ENCODE results near the gene FIS1.

FIS1 gene

DNA sequence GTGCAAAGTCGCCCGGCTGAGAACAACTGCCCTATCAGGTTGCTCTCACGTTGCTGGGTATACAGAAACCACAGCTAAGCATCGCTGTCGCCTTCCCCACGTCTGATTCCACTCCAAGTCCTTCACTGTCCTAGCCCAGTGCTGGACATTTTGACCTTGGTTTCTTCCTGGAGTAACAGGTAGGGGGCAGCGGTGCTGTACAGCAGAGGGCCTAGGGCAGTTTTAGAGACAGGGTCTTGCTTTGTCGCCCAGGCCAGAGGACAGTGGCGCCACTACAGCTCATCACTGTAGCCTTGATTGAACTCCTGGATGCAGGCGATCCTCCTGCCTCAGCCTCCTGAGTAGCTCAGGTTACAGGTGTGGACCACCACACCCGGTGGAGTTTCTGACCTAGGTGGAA, 9.8 kb downstream of the FIS1 start:
- no peak for DNase-seq (ENCODE audit: low read depth in 1 of 2, low spot score in 1 of 2)

DNA sequence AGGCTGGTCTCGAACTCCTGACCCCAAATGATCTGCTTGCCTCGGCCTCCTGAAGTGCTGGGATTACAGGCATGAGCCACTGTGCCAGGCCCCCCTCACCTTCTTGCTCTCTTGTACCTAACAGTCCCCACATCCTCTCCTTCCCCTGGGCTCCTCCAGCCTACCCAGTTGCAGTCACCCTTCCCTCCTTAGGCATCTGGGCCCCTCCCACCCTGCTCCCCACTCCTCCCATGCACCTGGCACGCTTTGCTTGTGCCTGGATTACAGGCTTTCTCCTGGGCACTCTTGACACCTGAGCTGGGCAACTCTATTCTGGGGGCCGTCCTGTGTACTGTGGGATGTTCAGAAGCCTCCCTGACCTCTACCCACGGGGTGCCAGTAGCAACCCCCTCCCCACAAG, 10.2 kb downstream of the FIS1 start:
- no peak for DNase-seq (ENCODE audit: low read depth in 1 of 2, low spot score in 1 of 2)

DNA sequence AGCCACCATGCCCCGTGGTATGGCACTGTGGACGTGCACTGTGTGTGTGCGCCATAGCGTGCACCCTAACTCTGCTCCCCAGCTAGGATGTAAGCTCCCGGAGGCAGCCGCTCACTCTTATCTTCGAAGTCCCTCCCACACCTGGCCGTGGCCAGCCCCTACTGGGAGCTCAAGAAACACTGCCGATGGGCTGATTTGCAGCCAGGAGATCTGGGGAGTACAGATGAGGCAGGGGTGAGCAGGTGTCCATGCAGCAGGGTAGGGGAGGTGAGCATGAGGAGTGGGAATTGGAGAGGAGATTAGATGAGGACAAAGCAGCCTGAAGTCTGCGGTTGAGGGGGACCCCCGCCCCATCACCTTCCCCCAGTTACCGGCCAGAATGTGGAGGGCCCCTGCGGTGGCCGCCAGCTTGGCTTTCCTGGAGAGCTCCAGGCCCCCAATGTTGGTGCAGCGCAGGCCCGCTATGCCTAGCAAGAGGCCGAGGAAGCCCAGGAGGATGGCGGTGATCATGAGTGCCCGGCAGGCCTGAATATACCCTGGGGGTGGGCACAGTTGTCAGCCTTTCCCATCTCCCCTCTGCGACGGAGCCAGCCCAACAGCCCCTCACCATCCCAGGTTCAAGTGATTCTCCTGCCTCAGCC, 10.9 kb downstream of the FIS1 start:
- DNase-seq (ENCODE audit: low read depth in 1 of 2, low spot score in 1 of 2): no peak

DNA sequence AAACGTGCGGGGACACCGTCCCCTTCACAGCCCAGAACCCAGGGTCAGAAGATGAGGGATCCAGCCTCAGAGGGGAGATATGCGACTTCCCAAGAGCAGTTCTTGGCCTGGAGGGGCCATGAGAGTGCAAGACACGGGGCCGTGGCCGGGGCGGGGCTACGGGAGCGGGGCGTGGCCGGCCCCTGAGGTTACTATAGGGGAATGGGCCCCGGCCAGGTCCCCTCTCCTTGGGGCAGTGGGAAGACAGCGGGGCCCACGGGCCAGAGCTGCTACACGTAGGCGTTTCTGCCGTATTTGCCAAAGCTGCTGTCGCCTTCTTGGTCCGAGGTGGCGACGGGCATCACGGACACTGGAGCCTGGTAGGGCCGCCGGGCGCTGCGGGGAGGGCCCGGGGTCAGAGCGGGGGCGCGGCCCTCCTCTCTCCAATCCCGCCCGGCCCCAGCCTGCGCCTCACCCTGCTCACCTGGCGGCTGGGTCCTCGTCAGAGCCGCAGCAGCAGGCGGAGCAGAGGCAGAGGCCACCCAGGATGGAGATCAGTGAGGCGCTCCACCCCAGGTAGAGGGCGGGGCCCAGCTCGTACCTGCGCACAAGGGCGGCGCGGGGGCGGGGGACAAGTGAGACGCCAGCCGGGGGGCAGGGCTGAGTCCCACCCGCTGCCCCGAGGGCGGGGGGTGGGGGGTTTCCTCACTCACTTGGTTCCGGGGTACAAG, 12.6 kb downstream of the FIS1 start:
- DNase-seq (ENCODE audit: low read depth in 1 of 2, low spot score in 1 of 2): no peak

DNA sequence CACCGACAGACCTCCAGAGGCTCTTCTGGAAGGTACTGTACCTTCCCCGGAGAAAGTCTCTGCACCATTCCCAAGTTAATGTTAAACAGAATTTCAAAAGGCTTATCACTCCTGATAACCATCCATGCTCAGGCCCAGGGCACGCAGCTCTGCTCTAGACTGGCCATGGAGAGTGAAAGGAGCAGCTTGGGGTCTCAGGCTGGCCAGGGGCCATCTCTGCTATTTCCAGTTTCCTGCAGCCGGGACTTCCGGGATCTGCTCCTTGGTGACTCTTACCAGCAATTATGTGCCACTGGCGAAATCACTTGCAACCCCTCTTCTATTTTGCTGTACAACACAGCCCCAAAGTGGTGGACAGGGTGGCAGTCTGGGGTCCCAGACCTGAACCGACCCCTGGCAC, 13.2 kb downstream of the FIS1 start:
- DNase-seq (ENCODE audit: low read depth in 1 of 2, low spot score in 1 of 2): no peak

DNA sequence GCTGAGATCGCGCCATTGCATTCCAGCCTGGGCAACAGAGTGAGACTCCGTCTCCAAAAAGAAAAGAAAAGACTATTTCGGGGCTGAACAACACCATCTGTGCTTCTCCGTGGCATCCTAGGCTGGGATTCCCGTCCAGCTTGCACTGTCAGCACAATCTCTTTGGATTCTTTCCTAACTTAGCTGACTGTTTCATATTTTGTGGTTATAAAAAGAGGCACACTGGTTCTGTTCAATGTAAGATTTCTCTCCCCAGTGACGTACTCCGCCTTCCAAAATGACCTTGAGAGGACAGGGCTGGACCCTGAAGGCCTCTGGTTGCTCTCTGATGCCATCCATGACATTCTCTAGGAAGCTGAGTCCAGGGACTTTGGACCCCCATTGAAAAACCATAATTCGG, 18.2 kb downstream of the FIS1 start:
- DNase-seq (ENCODE audit: low read depth in 1 of 2, low spot score in 1 of 2): no peak

DNA sequence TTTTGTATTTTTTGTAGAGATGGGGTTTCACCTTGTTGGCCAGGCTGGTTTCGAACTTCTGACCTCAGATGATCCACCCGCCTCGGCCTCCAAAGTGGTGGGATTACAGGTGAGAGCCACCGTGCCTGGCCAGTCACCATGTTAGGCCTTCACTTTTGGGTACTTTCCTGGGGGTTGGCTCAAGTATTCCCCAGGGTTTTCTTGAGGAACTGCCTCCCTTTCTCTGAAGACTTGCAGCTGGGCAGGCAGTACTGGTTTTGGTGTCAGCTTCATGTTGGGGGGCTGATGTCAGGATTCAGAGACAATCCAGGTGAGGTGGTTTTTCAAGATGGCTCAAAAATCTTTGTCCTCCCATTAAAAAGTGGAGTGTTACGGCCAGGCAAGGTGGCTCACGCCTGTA, 19.2 kb downstream of the FIS1 start:
- no peak for DNase-seq (ENCODE audit: low read depth in 1 of 2, low spot score in 1 of 2)

DNA sequence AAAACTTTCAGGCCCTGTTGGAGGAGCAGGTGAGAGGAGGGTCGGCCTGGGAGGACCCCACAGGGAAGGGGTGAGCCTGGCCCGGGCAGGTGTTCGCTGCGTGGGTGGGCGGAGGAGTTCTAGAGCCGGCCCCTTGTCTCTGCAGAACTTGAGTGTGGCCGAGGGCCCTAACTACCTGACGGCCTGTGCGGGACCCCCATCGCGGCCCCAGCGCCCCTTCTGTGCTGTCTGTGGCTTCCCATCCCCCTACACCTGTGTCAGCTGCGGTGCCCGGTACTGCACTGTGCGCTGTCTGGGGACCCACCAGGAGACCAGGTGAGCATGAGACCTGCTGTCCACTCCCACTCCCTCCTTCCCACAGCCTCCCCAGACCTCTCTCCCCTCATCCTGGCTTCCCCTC, 21.4 kb downstream of the FIS1 start:
- no peak for DNase-seq (ENCODE audit: low read depth in 1 of 2, low spot score in 1 of 2)

DNA sequence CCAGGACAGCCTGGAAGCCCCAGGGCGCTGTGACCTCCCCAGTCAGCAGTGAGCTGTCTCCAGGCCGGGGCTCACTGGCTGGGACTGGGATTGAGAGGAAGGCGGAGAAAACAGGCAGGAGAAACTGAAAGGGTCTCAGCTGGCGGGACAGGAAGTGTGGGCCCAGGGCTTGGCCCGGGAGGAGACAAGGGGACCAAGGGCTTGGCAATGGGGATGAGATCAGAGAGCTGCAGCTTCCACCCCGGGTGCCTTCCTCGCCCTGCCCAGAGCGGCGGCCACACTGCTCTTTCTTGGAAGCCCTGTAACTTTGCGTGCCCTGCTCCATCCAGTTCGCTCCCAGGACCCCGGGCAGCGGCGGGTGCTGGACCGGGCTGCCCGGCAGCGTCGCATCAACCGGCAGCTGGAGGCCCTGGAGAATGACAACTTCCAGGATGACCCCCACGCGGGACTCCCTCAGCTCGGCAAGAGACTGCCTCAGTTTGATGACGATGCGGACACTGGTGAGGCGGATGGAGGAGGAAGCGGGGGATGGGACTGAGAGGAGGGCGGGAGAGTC, 22.5 kb downstream of the FIS1 start:
- DNase-seq (ENCODE audit: low read depth in 1 of 2, low spot score in 1 of 2): no peak

DNA sequence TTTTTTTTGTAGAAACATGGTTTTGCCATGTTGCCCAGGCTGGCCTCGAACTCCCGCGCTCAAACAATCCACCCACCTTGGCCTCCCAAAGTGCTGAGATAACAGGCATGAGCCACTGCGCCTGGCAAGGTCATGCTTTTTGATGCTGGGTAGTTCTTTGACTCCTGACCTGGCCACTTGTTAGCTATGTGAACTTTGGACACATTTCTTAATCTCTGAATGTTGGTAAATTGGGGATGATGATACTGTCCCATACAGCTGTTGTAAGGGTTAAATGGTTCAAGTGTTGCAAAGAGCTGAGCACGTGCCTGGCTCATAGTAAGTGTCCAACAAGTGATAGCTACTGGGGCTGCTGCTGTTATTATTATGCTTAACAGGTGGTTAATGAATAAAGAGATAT, 24.6 kb downstream of the FIS1 start:
- no peak for DNase-seq (ENCODE audit: low read depth in 1 of 2, low spot score in 1 of 2)

DNA sequence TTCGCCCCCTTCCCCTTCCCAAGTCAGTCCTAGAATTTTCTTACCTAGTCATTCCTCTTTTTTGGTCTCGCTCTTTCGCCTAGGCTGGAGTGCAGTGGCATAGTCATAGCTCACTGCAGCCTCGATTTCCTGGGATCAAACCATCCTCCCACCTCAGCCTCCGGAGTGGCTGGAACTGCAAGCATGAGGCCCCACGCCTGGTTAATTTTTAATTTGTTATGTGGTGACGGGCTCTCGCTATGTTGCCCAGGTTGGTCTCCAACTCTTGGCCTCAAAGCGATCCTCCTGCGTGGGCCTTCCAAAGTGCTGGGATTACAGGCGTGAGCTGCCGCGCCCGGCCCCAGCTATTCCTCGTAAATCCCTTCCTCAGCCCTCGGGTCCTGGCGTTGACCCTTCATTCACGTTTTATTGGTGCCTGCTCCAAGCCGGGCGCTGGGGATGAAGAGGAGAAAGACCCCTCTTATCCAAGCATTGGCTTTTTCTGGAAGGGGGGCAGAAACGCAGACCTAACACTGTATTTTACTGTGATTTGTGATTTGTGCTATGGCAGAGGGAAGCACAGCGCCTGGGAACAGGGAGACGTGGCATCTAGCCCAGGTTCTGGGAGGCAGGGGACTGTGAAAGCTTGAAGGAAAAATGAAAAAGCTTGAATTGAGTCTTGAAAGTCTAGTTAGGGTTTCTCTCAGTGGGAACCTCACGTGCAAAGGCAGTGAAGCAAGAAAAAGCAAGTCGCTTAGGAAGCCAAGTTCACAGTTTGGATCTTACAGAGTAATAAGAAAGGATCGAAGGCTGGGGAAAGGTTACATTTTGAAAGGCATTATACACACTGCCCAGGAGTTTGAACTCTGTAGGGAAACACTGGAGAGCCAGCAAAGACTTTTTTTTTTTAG, 26.4 kb downstream of the FIS1 start:
- no peak for DNase-seq (ENCODE audit: low read depth in 1 of 2, low spot score in 1 of 2)

DNA sequence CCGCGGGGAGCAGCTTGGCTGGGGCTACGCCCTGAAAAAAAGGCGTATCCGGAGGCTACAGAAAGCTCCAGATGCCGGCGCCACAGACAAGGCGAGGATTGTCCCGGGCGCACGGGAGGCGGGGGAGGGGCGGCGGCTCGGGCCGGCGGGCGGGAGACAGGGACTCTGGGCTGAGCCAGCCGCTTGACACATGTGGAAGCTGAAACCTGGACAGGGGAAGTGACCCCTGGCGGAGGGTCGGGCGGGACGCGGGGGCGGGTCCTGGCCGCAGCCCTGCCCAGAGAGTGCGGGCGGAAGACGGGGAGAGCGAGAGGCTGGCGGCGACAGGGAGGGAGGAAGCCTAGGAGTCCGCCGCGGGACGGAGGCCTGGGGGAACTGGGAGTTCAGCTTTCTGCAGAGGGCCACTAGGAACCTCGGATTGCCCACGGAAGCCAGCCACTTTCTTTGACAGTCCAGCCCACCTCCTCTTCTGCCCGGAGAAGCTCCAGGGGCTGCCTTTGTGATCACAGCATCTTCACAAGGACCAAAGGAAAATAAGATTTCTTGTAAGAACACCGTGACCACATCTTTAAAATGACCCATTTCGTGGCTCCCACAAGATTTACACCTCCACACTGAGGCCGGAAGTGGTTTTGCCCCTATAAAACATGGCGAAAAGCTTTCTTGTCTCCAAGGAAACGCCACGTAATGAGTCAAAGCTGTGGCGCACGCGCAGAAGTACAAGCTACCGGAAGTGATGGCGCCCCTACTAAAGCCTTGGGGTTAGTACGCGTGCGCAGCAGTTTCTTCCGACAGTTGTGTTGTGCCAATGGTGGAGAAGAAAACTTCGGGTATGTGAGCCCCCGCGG, 27.3 kb downstream of the FIS1 start, which contains the start of the genes PLOD3 and ZNHIT1:
PLOD3 (minus strand) TSS at position 194 of the 848 bp plus-strand sequence. CDS start 307 bp downstream, outside the sequence.
ZNHIT1 (plus strand) TSS at position 778 of the 848 bp plus-strand sequence; CDS start at position 809, 31 bp downstream.
- DNase-seq (ENCODE audit: low read depth in 1 of 2, low spot score in 1 of 2): peak; percentile 91

DNA sequence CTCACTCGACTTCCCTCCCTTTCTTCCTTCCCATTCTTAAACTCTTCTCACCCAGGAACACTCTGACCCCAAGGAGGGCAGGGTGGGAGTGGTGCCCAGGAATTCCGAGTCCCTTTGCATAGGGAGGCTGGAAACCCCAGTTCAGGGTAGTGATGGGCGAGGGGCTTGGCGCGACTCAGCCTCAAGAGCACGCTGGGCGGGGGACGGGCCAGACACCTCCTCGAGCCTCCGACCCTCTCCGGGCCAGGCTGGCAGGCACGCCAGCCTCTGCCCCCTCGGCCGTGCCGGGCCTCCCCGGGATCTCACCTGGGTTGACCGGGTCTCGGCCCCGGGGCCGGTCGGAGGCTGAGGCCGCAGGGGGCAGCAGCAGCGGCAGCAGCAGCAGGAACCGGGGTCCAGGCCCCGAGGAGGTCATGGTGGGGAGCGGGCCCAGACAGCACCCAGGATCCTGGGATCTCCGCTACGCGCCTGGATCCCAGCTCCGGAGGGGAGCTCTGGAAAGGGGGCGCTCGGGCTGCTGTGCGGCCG, 28.0 kb downstream of the FIS1 start:
- DNase-seq (ENCODE audit: low read depth in 1 of 2, low spot score in 1 of 2): no peak

DNA sequence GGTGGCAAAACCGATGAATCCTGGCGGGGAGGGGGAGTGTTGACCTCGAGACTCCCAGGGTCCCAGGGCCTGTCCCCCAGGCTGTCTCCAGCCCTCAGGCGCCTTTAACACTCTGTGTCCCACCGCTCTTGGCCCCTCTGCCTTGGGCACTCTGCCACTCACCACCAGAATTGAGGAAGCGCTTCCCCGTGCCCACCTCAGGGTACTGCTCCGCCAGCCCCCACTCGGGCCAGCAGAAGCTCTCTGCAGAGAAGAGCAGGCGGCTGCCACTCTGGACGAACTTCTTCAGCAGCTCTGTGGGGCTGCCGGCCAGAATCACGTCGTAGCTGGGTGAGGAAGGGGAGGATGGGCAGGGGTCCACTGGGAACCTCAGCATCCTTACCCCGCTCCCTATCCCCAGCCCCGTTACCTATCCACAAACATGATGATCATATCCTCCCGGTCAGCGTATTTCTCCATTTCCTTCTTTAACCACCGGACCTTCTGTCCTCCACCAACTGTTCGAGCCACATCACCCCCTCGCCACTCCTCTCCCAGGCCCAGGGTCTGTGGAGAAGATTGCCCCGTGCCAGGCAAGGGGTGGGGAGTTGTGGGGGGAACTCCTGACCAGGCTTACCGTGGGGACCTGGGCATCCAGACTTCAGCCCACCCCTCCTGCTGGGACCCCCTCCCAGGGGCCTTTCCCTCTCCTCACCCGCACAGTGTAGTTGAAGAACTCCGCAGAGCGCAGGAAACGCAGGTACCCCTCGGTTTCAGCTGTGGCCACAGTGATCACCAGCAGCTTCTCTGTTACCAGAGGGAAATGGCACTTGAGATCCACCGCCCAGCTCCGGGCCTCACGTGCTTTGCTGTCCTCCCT, 28.7 kb downstream of the FIS1 start:
- no peak for DNase-seq (ENCODE audit: low read depth in 1 of 2, low spot score in 1 of 2)

DNA sequence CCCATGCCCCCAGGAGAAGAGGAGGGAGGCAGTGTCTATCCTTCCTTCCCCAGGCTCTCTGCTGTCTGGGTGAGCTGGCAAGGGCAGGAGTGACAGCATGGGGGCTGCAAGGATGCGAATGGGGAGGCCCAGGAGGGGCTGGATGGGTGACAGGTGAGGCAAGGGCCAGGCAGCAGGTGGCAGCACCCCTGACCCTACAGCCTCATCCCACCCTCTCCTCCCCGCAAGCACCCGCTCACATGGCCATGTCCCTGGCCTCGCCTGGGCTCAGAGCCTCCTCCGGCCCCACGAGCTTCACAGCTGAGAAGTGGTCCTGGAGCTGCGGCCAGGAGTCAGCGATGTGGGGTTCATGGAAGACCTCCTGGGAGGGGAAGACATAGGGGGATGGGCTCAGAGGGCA, 32.9 kb downstream of the FIS1 start:
- DNase-seq (ENCODE audit: low read depth in 1 of 2, low spot score in 1 of 2): no peak

DNA sequence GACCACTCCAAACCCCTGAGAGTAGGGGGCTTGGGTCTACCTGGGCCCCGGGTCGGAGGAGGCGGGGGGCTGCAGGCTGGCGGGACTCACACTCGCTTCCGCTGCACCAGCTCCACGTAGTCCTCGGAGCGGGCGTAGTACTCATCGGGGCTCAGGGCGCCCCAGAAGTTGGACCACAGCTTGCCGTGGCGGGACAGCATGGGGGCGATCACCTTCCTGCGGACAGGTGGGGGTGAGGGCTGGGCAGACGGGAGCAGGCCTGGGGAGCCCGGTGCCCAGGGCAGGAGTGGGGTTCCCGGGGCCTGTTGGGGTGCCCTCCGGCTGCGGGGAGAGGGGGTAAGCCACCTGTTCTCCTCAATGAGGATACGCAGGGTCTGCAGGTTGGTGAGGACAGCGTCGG, 33.4 kb downstream of the FIS1 start:
- DNase-seq (ENCODE audit: low read depth in 1 of 2, low spot score in 1 of 2): no peak

DNA sequence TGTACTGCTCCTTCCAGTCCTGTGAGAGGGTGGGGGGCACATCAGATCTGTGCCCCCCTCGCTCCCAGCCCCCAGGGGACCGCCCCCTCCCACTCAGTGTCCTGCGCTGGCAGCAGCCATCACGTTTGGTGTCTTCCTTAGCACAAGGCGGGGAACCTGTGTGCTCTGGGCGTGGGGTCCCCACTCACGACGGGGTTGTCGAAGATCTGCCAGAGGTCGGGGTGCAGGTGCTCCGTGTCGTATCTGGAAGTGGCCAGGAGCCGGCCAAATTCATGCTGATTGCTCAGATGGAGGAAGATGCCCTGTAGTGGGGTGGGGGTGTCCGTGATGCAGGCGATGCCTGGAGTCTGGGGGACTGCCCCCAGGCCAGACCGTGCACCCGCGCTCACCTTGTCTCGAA, 34.7 kb downstream of the FIS1 start:
- no peak for DNase-seq (ENCODE audit: low read depth in 1 of 2, low spot score in 1 of 2)

DNA sequence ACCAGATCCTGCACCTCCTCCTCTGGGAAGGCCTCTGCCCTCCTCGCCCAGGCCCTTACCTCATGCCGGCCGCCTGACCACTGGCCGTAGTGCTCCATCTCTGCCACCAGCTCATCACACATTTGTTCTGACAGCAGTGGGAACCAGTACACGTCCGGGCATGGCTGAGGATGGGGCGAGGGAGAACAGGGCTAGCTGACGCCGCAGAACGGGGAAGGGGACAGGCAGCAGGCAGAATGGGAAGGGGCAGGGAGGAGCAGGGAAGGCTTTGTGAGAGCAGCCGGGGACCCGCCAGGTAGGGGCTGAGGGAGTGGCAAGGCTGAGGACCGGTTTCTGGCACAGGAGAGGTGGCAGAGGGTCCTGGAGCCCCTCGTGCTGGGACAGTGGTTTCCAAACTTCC, 36.1 kb downstream of the FIS1 start:
- DNase-seq (ENCODE audit: low read depth in 1 of 2, low spot score in 1 of 2): no peak

DNA sequence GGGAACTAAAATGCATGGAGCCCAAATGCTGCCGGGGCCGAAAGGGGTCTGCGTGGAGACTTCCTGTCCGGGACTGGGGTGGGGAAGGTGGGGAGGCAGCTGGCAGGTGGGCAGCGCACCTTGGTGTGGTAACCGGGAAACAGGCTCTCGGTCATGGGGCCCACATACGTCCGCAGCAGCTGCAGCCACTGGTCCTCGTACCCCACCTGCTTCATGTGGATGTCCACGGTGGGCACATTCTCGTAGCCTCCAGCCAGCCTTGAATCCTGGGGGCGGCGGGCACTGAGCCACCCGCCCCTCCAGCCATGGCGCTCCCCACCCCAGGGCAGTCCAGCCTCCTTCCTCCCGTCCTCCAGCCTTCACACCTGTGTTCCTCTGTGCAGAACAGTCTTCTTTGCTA, 37.4 kb downstream of the FIS1 start:
- DNase-seq (ENCODE audit: low read depth in 1 of 2, low spot score in 1 of 2): no peak

DNA sequence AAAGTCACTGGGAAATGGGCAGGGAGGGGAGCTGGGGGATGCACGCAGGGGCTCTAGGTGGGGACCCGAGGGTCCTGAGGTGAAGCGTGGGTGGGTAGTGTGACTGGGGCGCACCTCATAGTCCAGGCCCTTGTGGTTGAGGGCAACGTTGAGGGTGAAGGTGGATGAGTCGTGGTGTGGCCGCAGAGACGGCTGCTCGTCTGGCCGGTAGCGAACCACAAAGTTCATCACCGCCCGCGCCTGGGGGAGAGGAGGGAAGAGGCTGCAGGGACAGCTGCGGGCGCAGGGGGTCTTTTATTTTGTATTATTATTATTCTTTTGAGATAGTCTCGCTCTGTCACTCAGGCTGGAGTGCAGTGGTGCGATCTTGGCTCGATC, 38.2 kb downstream of the FIS1 start:
- DNase-seq (ENCODE audit: low read depth in 1 of 2, low spot score in 1 of 2): no peak
